ENCODE measurements around the gene ALS2. TPM values are rescaled to one million over a fixed set of nuclear protein-coding genes. Genes with fewer than 3 reads are reported as not detected.

ALS2 gene
- total and polyA plus RNA-seq, 12 donors, result 3.1 to 24.3 (median 15.3) TPM

GRCh38 chr2:201696151-201696659, 84.5 kb downstream of the ALS2 start:
- TF ChIP-seq CTCF (IDR thresholded peaks at IDR 0.05) (no peak), POLR2A (IDR thresholded peaks at IDR 0.05) (no peak)
- Histone ChIP-seq H3K27ac (peak overlapping the region in 2 of 5 donors; percentile 17 to 21), H3K4me3 (no peak overlapping the region), H3K27me3 (no peaks in the 10 kb centered on the region), H3K36me3 (replicated peaks in 1 of 2) (peaks cover 0 to 8% of the 10 kb centered on the region in 2 donors), H3K4me1 (replicated peaks in 1 of 2) (peaks cover 5 to 37% of the 10 kb centered on the region in 2 donors), H3K9me3 (replicated peaks in 1 of 3) (no peaks in the 10 kb centered on the region)
- peak; percentile 41 to 75 (median 55) for DNase-seq
- WGBS, 4 donors, result 42 to 50% (median 46%) methylated on average over 6 of the region's 6 CpGs
- intact Hi-C loops (cut with DNase I), result no loop called here

- Histone ChIP-seq H3K4me1 (replicated peaks in 1 of 2) (no peaks in the 10 kb centered on the region), H3K36me3 (replicated peaks in 1 of 2) (no peaks in the 10 kb centered on the region), H3K4me3 (no peak overlapping the region), H3K27me3 (no peaks in the 10 kb centered on the region), H3K27ac (no peak overlapping the region), H3K9me3 (replicated peaks in 1 of 3) (no peaks in the 10 kb centered on the region)
- intact Hi-C loops (cut with DNase I), result no loop called here
- WGBS, 4 donors, result 83 to 92% (median 87%) methylated on average over 3 of the region's 3 CpGs
- no peak for DNase-seq
- TF ChIP-seq POLR2A (IDR thresholded peaks at IDR 0.05) (no peak), CTCF (IDR thresholded peaks at IDR 0.05) (no peak)
Measured at GRCh38 chr2:201685156-201685555, 95.6 kb downstream of the ALS2 start.

- Histone ChIP-seq H3K27ac (no peak overlapping the region), H3K27me3 (no peaks in the 10 kb centered on the region), H3K4me3 (no peak overlapping the region), H3K36me3 (replicated peaks in 1 of 2) (no peaks in the 10 kb centered on the region), H3K4me1 (replicated peaks in 1 of 2) (no peaks in the 10 kb centered on the region), H3K9me3 (replicated peaks in 1 of 3) (no peaks in the 10 kb centered on the region)
- TF ChIP-seq POLR2A (IDR thresholded peaks at IDR 0.05) (no peak), CTCF (IDR thresholded peaks at IDR 0.05) (peak in 1 of 6 experiments; percentile 16)
- 57 to 66% (median 62%) methylated on average over 9 of the region's 9 CpGs for WGBS, 4 donors
- peak in 1 of 7 donors; percentile 25 for DNase-seq
- intact Hi-C loops (cut with DNase I), result no loop called here
Measured at GRCh38 chr2:201680743-201681142, 100.0 kb downstream of the ALS2 start.

GRCh38 chr2:201678401-201678800, 102.3 kb downstream of the ALS2 start:
- H3K36me3 ChIP-seq (replicated peaks in 1 of 2), result no peaks in the 10 kb centered on the region
- 75 to 88% (median 82%) methylated on average over 6 of the region's 6 CpGs for WGBS, 4 donors
- H3K9me3 ChIP-seq (replicated peaks in 1 of 3), result no peaks in the 10 kb centered on the region
- intact Hi-C loops (cut with DNase I), result no loop called here
- H3K27ac ChIP-seq, result no peak overlapping the region
- no peak for DNase-seq
- no peaks in the 10 kb centered on the region for H3K27me3 ChIP-seq
- H3K4me3 ChIP-seq, result no peak overlapping the region
- TF ChIP-seq POLR2A (IDR thresholded peaks at IDR 0.05) (no peak), CTCF (IDR thresholded peaks at IDR 0.05) (no peak)
- no peaks in the 10 kb centered on the region for H3K4me1 ChIP-seq (replicated peaks in 1 of 2)
